Neutrophil (primary cell): Measurements from ENCODE around the gene HPCAL4.

ENCODE experiments used
- H3K27ac ChIP-seq: fragments of 200-600 bp; sonication (generic); 2 replicates; pipeline ENCODE4 v1.5.1; 2016; ENCODE audit warnings: mild to moderate bottlenecking, moderate library complexity
- H3K27me3 ChIP-seq: fragments of 200-600 bp; sonication (generic); 2 replicates; pipeline ENCODE4 v1.6.0; 2016; ENCODE audit warnings: mild to moderate bottlenecking
- H3K36me3 ChIP-seq: fragments of 200-600 bp; sonication (generic); 2 replicates; pipeline ENCODE4 v1.5.1; 2017
- H3K4me1 ChIP-seq, 2 experiments: fragments of 200-600 bp in 1 of 2; sonication (generic) in 1 of 2; 1 replicate in 1 of 2; 2 replicates in 1 of 2; pipeline versions ENCODE4 v1.5.1 to v1.6.1; 2013 to 2016; ENCODE audit warnings: low read depth in 1 of 2, low read length in 1 of 2, mild to moderate bottlenecking in 1 of 2, moderate library complexity in 1 of 2; ENCODE audit not compliant: control insufficient read depth in 1 of 2, insufficient read depth in 1 of 2
- H3K4me3 ChIP-seq, 2 experiments: fragments of 200-600 bp in 1 of 2; sonication (generic) in 1 of 2; 1 replicate in 1 of 2; 2 replicates in 1 of 2; pipeline ENCODE4 v1.5.1; 2013 to 2016; ENCODE audit warnings: low read depth in 1 of 2, low read length in 1 of 2, mild to moderate bottlenecking in 1 of 2, moderate library complexity in 1 of 2
- H3K9me3 ChIP-seq: fragments of 200-600 bp; sonication (generic); 2 replicates; pipeline ENCODE4 v1.5.1; 2016
- TF ChIP-seq, protein P1 (sequence below): fragments of 200-600 bp; sonication (generic); IDR thresholded peaks from 2 replicates; pipeline ENCODE4 v1.5.1; 2016; ENCODE audit warnings: antibody characterized with exemption

Gene HPCAL4

DNA sequence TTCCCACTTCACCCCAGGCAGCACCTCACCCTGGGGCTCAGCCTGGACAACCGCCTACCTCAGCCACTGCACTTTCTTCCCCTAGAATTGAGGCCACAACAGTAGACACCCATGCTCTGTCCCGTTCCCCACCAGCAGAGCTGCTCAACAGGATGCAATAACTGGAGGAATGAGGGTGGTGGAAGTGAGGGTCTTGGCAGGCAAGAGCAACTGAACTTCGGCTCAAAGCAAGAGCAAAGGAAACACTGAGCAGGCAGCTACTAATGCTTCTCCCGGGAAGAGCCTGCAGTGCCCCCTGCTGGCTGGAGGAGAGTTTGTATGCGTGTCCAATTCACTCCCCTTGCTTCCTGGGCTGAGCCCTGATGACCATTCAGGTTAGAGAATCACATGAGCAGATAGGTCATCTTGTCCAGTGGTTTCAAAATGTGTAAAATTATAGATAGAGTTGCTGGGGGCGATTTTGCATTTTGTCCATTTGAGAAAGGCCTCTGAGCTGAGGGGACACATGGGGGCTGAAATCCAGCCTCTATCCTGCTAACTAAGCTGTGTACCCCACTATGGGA, 33.2 kb downstream of the HPCAL4 start:
- TF ChIP-seq, protein P1, sequence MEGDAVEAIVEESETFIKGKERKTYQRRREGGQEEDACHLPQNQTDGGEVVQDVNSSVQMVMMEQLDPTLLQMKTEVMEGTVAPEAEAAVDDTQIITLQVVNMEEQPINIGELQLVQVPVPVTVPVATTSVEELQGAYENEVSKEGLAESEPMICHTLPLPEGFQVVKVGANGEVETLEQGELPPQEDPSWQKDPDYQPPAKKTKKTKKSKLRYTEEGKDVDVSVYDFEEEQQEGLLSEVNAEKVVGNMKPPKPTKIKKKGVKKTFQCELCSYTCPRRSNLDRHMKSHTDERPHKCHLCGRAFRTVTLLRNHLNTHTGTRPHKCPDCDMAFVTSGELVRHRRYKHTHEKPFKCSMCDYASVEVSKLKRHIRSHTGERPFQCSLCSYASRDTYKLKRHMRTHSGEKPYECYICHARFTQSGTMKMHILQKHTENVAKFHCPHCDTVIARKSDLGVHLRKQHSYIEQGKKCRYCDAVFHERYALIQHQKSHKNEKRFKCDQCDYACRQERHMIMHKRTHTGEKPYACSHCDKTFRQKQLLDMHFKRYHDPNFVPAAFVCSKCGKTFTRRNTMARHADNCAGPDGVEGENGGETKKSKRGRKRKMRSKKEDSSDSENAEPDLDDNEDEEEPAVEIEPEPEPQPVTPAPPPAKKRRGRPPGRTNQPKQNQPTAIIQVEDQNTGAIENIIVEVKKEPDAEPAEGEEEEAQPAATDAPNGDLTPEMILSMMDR, result peak; percentile 57

DNA sequence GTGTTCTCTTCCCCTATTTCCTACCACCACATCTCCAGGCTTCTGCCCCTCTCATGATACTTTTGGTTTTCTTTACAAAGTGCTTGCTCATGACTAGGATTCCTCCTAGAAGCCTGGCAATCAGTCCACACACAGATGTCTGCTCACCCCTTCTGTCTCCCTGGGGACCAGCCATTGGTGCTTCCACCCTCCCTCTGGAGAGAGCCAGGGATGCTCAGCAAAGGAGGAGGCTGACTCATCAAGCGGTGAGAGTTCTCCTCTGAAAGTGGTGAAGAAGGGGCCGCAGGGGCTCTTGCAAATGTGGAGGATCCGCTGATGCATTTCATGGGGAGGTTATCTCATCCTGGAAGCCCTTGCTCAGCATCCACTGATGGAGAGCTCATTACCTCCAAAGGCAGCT, 33.8 kb downstream of the HPCAL4 start:
- no peaks in the 10 kb centered on the region for H3K9me3 ChIP-seq
- no peak overlapping the region for H3K4me3 ChIP-seq
- no peaks in the 10 kb centered on the region for H3K4me1 ChIP-seq
- no peak overlapping the region for H3K27ac ChIP-seq
- H3K27me3 ChIP-seq, result peaks cover 26% of the 10 kb centered on the region
- H3K36me3 ChIP-seq, result no peaks in the 10 kb centered on the region
- TF ChIP-seq, protein P1, result no peak

More for the DNA sequence above, 33.2 kb downstream of the HPCAL4 start:
- Histone ChIP-seq H3K4me1 (no peaks in the 10 kb centered on the region), H3K36me3 (no peaks in the 10 kb centered on the region), H3K4me3 (no peak overlapping the region), H3K9me3 (no peaks in the 10 kb centered on the region), H3K27ac (no peak overlapping the region), H3K27me3 (peaks cover 26% of the 10 kb centered on the region)

DNA sequence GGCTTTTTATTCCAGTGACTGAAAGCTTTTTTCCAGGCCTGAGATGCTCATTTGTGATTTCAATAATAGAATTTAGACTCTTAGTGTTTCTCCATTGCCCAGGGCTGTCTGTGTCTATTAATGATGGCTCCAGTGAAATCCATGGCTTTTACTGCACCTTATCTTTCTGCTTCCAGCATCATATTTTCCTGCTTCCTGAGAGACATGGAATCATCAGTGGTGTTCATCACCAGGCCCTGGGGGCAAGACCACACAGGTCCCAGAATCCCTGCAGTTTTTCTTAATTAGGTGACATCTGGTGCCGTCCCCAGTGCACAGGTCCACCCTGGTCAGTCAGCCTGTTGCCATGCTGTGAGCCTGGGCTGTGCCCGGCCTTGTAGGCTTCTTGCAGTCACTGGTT, 34.8 kb downstream of the HPCAL4 start:
- Histone ChIP-seq H3K4me3 (no peak overlapping the region), H3K9me3 (no peaks in the 10 kb centered on the region), H3K27ac (no peak overlapping the region), H3K4me1 (no peaks in the 10 kb centered on the region), H3K36me3 (no peaks in the 10 kb centered on the region), H3K27me3 (peaks cover 19% of the 10 kb centered on the region)
- TF ChIP-seq, protein P1, result no peak

DNA sequence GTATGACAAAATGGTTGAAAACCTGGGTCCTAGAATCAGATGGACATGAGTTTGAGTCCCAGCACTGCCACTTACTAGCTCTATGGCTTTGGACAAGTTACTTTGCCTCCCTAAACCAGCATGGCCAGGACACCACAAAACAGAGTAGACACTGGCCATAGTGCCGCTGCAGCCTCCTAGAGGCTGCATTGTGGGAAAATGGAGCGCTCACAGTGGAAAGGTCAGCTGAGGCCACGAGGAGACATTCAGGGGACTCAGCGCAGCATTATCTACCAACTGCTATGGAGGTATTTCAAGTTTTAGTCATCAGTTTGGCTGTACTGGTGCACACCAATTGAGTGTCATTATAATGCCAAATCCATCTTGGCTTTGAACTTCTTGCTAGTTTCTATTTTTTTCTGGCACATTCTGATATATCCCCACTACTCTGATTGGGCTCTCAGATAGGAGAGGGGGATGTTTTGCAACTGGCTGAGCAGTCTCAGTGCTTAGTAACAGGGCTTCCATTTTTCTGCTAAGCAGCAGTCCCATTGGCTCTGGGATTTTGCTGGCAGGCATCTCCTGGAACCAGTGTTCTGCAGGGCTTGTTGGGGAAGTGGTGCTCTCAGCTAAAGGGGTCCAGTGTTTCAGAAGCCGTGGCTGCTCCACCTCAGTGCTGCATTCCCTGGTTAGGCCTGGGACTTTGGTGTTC, 35.5 kb downstream of the HPCAL4 start:
- no peak overlapping the region for H3K27ac ChIP-seq
- TF ChIP-seq, protein P1, result no peak
- no peaks in the 10 kb centered on the region for H3K4me1 ChIP-seq
- H3K27me3 ChIP-seq, result peaks cover 19% of the 10 kb centered on the region
- no peak overlapping the region for H3K4me3 ChIP-seq
- H3K9me3 ChIP-seq, result no peaks in the 10 kb centered on the region
- H3K36me3 ChIP-seq, result no peaks in the 10 kb centered on the region

DNA sequence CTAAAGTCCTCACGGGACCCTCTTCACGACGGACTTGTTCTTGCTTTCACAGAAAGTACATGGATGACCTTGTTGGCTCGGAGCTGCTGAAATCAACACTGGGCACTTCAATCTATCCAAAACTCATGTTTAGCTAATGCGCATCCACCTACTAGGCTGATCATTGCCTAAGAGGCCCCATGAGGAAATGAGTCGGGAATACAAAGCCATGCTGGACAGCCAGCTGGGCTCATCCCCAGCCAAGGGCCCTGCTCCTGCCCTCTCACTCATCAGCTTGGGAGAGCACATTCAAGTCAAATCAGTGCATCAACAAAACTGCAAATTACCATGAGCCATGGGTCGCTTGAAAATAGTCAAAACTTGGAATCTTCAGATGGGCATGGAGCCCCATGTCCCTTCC, 36.9 kb downstream of the HPCAL4 start:
- no peak overlapping the region for H3K4me3 ChIP-seq
- TF ChIP-seq, protein P1, result no peak
- H3K27ac ChIP-seq, result no peak overlapping the region
- no peaks in the 10 kb centered on the region for H3K36me3 ChIP-seq
- peaks cover 19% of the 10 kb centered on the region for H3K27me3 ChIP-seq
- H3K4me1 ChIP-seq, result no peaks in the 10 kb centered on the region
- H3K9me3 ChIP-seq, result no peaks in the 10 kb centered on the region
